PC-3 (cell line): ENCODE results near the gene TENT5C. TPM values are rescaled to one million over a fixed set of nuclear protein-coding genes. Genes with fewer than 3 reads are reported as not detected.

Experiments
- ATAC-seq: fragments of 200-7000 bp; cut with Tn5 transposase; 2 replicates; pipeline ENCODE4 v1.9.1; 2020; ENCODE audit warnings: mild to moderate bottlenecking, moderate library complexity
- BruUV-seq: library from RNA; stranded (reverse); fragments of 400-500 nt; replicated peaks from 2 replicates; lab custom pipeline; 2021; lab: Mats Ljungman, UMichigan
- CTCF ChIA-PET: fragments of 300-600 bp; sonication (Branson Sonifier 250); formaldehyde crosslinking; loops from one replicate; lab custom pipeline; 2022; ENCODE audit warnings: antibody characterized with exemption; lab: Charles Lee
- POLR2A ChIA-PET: fragments of 300-600 bp; sonication (Branson Sonifier 250); formaldehyde crosslinking; loops from one replicate; lab custom pipeline; 2022; ENCODE audit warnings: antibody characterized with exemption; ENCODE audit not compliant: unreplicated experiment; lab: Charles Lee
- DNase-seq: peaks from one replicate; pipeline ENCODE4 v3.0.0-alpha.2; 2015
- H2AFZ ChIP-seq: fragments of 300-600 bp; sonication (generic); 2 replicates; pipeline ENCODE4 v1.6.0; 2016; ENCODE audit warnings: antibody characterized with exemption, low read length
- H3F3A ChIP-seq: fragments of 300-600 bp; sonication (generic); one replicate; pipeline ENCODE4 v1.6.0; 2017; ENCODE audit warnings: antibody characterized with exemption, low read length, control low read depth, mild to moderate bottlenecking; ENCODE audit not compliant: unreplicated experiment
- H3K27ac ChIP-seq: fragments of 300-600 bp; sonication (generic); 2 replicates; pipeline ENCODE4 v1.5.1; 2016; ENCODE audit warnings: mild to moderate bottlenecking, low read length
- H3K27me3 ChIP-seq: fragments of 300-600 bp; sonication (generic); 2 replicates; pipeline ENCODE4 v1.6.1; 2016; ENCODE audit warnings: low read length, mixed read lengths
- H3K36me3 ChIP-seq: fragments of 300-600 bp; sonication (generic); 2 replicates; pipeline ENCODE4 v1.6.1; 2016; ENCODE audit warnings: low read depth, mixed run types, low read length, mixed read lengths
- H3K4me1 ChIP-seq: fragments of 300-600 bp; sonication (generic); 2 replicates; pipeline ENCODE4 v1.5.1; 2016; ENCODE audit warnings: low read length; ENCODE audit not compliant: insufficient read depth
- H3K4me2 ChIP-seq: fragments of 300-600 bp; sonication (generic); 2 replicates; pipeline ENCODE4 v1.6.0; 2016; ENCODE audit warnings: low read length
- H3K4me3 ChIP-seq: fragments of 300-600 bp; sonication (generic); 2 replicates; pipeline ENCODE4 v1.5.1; 2016; ENCODE audit warnings: mild to moderate bottlenecking, low read length, mixed read lengths
- H3K79me2 ChIP-seq: fragments of 300-600 bp; sonication (generic); 2 replicates; pipeline ENCODE4 v1.6.1; 2017; ENCODE audit warnings: low read length, mixed read lengths
- H3K9ac ChIP-seq: fragments of 300-600 bp; sonication (generic); 2 replicates; pipeline ENCODE4 v1.6.0; 2016; ENCODE audit warnings: mild to moderate bottlenecking, low read length
- H3K9me2 ChIP-seq: fragments of 300-600 bp; sonication (generic); replicated peaks from 2 replicates; pipeline ENCODE4 v1.6.1; 2016; ENCODE audit warnings: mixed run types, low read length, mixed read lengths
- H3K9me3 ChIP-seq: fragments of 300-600 bp; sonication (generic); 2 replicates; pipeline ENCODE4 v1.6.1; 2016; ENCODE audit warnings: low read length, mixed read lengths
- H4K20me1 ChIP-seq: fragments of 300-600 bp; sonication (generic); 2 replicates; pipeline ENCODE4 v1.6.1; 2016; ENCODE audit warnings: low read length, mixed read lengths
- EZH2 ChIP-seq: fragments of 300-600 bp; sonication (generic); IDR thresholded peaks from one replicate; pipeline ENCODE4 v1.6.1; 2017; ENCODE audit warnings: antibody characterized with exemption, mild to moderate bottlenecking, low read length; ENCODE audit not compliant: unreplicated experiment
- EZH2phosphoT487 ChIP-seq: fragments of 300-600 bp; sonication (generic); IDR thresholded peaks from 2 replicates; pipeline ENCODE4 v1.6.1; 2018; ENCODE audit warnings: mild to moderate bottlenecking, antibody characterized with exemption, low read length, borderline replicate concordance
- intact Hi-C: fragments of 100-400 bp; cut with micrococcal nuclease; formaldehyde crosslinking; loops from 2 replicates; pipeline ENCODE4 v1.9.0; 2023
- total RNA-seq: library from RNA; depleted of rRNA; stranded (reverse); fragments of >200 nt; gene quantifications from 2 replicates; pipeline ENCODE4 v1.2.3, GENCODE V29; 2014
- TF ChIP-seq, protein P1 (sequence below): fragments of 300-600 bp; sonication (generic); conservative IDR thresholded peaks from 2 replicates; pipeline ENCODE4 v1.5.1; 2017; ENCODE audit warnings: antibody characterized with exemption, low read depth, mild to moderate bottlenecking, low read length

Gene TENT5C
- total RNA-seq, 1 experiment from 2014 or later = 2.4 TPM

GRCh38 chr1:117660271-117660965, 54.6 kb downstream of the TENT5C start:
- Histone ChIP-seq H3K9ac (no peak overlapping the region), H3K27me3 (no peaks in the 10 kb centered on the region), H3K4me2 (no peak overlapping the region), H3F3A (no peaks in the 10 kb centered on the region), H3K79me2 (no peaks in the 10 kb centered on the region), H3K4me3 (no peak overlapping the region), H4K20me1 (no peaks in the 10 kb centered on the region), H3K9me2 (no peaks in the 10 kb centered on the region), H3K4me1 (peaks cover 17% of the 10 kb centered on the region), H3K9me3 (no peaks in the 10 kb centered on the region), H2AFZ (no peak overlapping the region), H3K27ac (no peak overlapping the region), H3K36me3 (no peaks in the 10 kb centered on the region)
- ChIA-PET POLR2A (no interaction called here), CTCF (no interaction called here)
- ATAC-seq (no peak), DNase-seq (no peak)
- TF ChIP-seq EZH2phosphoT487 (no peak), EZH2 (no peak)
- TF ChIP-seq, protein P1, sequence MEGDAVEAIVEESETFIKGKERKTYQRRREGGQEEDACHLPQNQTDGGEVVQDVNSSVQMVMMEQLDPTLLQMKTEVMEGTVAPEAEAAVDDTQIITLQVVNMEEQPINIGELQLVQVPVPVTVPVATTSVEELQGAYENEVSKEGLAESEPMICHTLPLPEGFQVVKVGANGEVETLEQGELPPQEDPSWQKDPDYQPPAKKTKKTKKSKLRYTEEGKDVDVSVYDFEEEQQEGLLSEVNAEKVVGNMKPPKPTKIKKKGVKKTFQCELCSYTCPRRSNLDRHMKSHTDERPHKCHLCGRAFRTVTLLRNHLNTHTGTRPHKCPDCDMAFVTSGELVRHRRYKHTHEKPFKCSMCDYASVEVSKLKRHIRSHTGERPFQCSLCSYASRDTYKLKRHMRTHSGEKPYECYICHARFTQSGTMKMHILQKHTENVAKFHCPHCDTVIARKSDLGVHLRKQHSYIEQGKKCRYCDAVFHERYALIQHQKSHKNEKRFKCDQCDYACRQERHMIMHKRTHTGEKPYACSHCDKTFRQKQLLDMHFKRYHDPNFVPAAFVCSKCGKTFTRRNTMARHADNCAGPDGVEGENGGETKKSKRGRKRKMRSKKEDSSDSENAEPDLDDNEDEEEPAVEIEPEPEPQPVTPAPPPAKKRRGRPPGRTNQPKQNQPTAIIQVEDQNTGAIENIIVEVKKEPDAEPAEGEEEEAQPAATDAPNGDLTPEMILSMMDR = no peak
- no TSS peak for BruUV-seq
- intact Hi-C loops = no loop called here

- no TSS peak for BruUV-seq
- H3K9me2 ChIP-seq = no peaks in the 10 kb centered on the region
- no peak overlapping the region for H2AFZ ChIP-seq
- H4K20me1 ChIP-seq = no peaks in the 10 kb centered on the region
- no peak for ATAC-seq
- CTCF ChIA-PET = no interaction called here
- no peak for DNase-seq
- no peaks in the 10 kb centered on the region for H3K36me3 ChIP-seq
- H3K4me2 ChIP-seq = no peak overlapping the region
- POLR2A ChIA-PET = no interaction called here
- intact Hi-C loops = no loop called here
- H3K4me1 ChIP-seq = peaks cover 12% of the 10 kb centered on the region
- no peak overlapping the region for H3K27ac ChIP-seq
- no peak overlapping the region for H3K4me3 ChIP-seq
- H3F3A ChIP-seq = no peaks in the 10 kb centered on the region
- H3K9ac ChIP-seq = no peak overlapping the region
- H3K27me3 ChIP-seq = no peaks in the 10 kb centered on the region
- no peaks in the 10 kb centered on the region for H3K9me3 ChIP-seq
- no peak for TF ChIP-seq EZH2
- TF ChIP-seq EZH2phosphoT487 = no peak
- TF ChIP-seq, protein P1 = no peak
- H3K79me2 ChIP-seq = no peaks in the 10 kb centered on the region
These were observed 55.2 kb downstream of the TENT5C start for GRCh38 chr1:117661027-117661426.

DNA sequence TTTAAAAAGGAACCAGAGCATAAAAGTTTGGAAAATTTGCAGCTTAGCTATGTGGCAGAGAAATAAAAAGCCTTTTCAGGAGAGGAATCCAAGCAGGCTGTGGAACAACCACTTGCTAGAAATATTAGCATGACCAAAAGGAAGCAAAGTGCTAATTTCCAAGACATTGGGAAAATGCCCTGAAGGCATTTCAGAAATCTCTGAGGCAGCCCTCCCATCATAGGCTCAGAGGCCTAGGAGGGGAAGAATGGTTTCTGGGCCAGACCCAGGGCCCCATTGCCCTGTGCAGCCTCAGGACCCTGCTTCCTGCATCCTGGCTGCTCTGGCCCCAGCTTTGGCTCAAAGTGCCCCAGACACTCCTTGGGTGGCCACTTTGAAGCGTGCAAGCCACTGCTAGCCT, 56.8 kb downstream of the TENT5C start:
- Histone ChIP-seq H3K4me2 (no peak overlapping the region), H3K9ac (no peak overlapping the region), H4K20me1 (no peaks in the 10 kb centered on the region), H3K27ac (no peak overlapping the region), H3K27me3 (no peaks in the 10 kb centered on the region), H2AFZ (no peak overlapping the region), H3K4me1 (no peaks in the 10 kb centered on the region), H3K36me3 (no peaks in the 10 kb centered on the region), H3K4me3 (no peak overlapping the region), H3K9me3 (no peaks in the 10 kb centered on the region), H3F3A (no peaks in the 10 kb centered on the region), H3K9me2 (no peaks in the 10 kb centered on the region), H3K79me2 (no peaks in the 10 kb centered on the region)
- TF ChIP-seq EZH2phosphoT487 (no peak), EZH2 (no peak)
- TF ChIP-seq, protein P1 = no peak
- intact Hi-C loops = no loop called here
- no peak for ATAC-seq
- CTCF ChIA-PET = no interaction called here
- POLR2A ChIA-PET = no interaction called here
- DNase-seq = no peak
- no TSS peak for BruUV-seq
